Stimulated activated CD4-positive, alpha-beta T cell treated with anti-CD3 and anti-CD28 coated beads, Interleukin-15, amount 100 ng/mL, for 48 hours (primary cell): Measurements from ENCODE around the gene TTYH1.

Source experiments
- DNase-seq, 2 donors: peaks; one replicate each; pipeline ENCODE4 v3.0.0-alpha.2; 2020; ENCODE audit warnings: low read depth in 2 of 2

The TTYH1 gene

GRCh38 chr19:54422136-54422535 lies 6.9 kb downstream of the TTYH1 start:
- DNase-seq: no peak

GRCh38 chr19:54424201-54424600 lies 8.9 kb downstream of the TTYH1 start:
- no peak for DNase-seq

GRCh38 chr19:54424660-54425381 lies 9.6 kb downstream of the TTYH1 start:
- DNase-seq: no peak

- no peak for DNase-seq
These were observed 10.1 kb downstream of the TTYH1 start for GRCh38 chr19:54425382-54425723.

- no peak for DNase-seq
These were observed 11.1 kb downstream of the TTYH1 start for GRCh38 chr19:54426291-54426931.

GRCh38 chr19:54427586-54427985 lies 12.3 kb downstream of the TTYH1 start:
- DNase-seq: no peak

- DNase-seq: no peak
These were observed 13.3 kb downstream of the TTYH1 start for GRCh38 chr19:54428323-54429175.

GRCh38 chr19:54429176-54429495 lies 13.9 kb downstream of the TTYH1 start:
- no peak for DNase-seq

- DNase-seq: no peak
These were observed 14.4 kb downstream of the TTYH1 start for GRCh38 chr19:54429545-54430227.

- DNase-seq: peak in 1 of 2 donors; percentile 40
These were observed 15.3 kb downstream of the TTYH1 start for GRCh38 chr19:54430306-54431254.

- DNase-seq: no peak
These were observed 16.1 kb downstream of the TTYH1 start for GRCh38 chr19:54431255-54431838.

- no peak for DNase-seq
These were observed 17.0 kb downstream of the TTYH1 start for GRCh38 chr19:54432144-54432738.

GRCh38 chr19:54433697-54434096 lies 18.4 kb downstream of the TTYH1 start:
- DNase-seq: no peak

GRCh38 chr19:54434112-54434872 lies 19.0 kb downstream of the TTYH1 start:
- no peak for DNase-seq

- DNase-seq: no peak
These were observed 19.6 kb downstream of the TTYH1 start for GRCh38 chr19:54434873-54435214.

- no peak for DNase-seq
These were observed 20.3 kb downstream of the TTYH1 start for GRCh38 chr19:54435551-54436016.

- no peak for DNase-seq
These were observed 20.8 kb downstream of the TTYH1 start for GRCh38 chr19:54436031-54436523.

GRCh38 chr19:54436628-54437252 lies 21.5 kb downstream of the TTYH1 start:
- no peak for DNase-seq
